ENCODE data around the gene DNTT.

The DNTT gene

DNA sequence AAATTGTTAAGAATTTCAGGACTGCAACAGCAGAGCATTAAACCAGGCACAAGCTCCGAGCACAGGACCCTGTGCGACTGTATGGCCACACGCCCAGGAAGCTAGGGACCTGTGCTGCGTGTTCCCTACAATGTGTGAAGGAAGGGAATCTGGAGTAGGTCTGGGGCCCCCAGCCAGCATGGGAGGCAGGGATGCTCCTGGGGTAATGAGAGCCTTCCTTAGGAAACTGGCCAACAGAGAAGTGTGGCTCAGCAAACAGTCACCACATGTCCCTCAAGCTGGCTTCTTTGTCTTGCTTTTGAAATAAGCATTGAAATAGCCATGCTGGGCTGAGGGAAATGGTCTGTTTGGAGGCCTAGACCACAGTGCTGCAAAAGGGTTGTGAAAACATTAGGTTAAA, 41.1 kb upstream of the DNTT start:
- Histone ChIP-seq H3K9me3 (ENCODE audit: insufficient read depth, low read length) (no peaks in the 10 kb centered on the region), H3K27ac (ENCODE audit: low read length) (peak overlapping the region; percentile 28; the same call in 1 of the 2 replicates), H3K9ac (ENCODE audit: low read length) (no peak overlapping the region), H3K4me1 (ENCODE audit: low read length) (peaks cover 94% of the 10 kb centered on the region), H3K4me2 (ENCODE audit: low read length) (peak overlapping the region; percentile 49), H3K27me3 (ENCODE audit: low read depth, low read length) (no peaks in the 10 kb centered on the region), H4K20me1 (ENCODE audit: insufficient read depth, low read length) (peaks cover 99% of the 10 kb centered on the region), H3K36me3 (replicated peaks; ENCODE audit: low read depth, low read length) (peaks cover 74% of the 10 kb centered on the region), H3K79me2 (ENCODE audit: low read length) (peaks cover 100% of the 10 kb centered on the region), H3K4me3 (ENCODE audit: low read length) (peak overlapping the region; percentile 35; the same call in 1 of the 2 replicates), H2AFZ (ENCODE audit: low read depth, low read length) (no peak overlapping the region)
- TF ChIP-seq, protein P1, sequence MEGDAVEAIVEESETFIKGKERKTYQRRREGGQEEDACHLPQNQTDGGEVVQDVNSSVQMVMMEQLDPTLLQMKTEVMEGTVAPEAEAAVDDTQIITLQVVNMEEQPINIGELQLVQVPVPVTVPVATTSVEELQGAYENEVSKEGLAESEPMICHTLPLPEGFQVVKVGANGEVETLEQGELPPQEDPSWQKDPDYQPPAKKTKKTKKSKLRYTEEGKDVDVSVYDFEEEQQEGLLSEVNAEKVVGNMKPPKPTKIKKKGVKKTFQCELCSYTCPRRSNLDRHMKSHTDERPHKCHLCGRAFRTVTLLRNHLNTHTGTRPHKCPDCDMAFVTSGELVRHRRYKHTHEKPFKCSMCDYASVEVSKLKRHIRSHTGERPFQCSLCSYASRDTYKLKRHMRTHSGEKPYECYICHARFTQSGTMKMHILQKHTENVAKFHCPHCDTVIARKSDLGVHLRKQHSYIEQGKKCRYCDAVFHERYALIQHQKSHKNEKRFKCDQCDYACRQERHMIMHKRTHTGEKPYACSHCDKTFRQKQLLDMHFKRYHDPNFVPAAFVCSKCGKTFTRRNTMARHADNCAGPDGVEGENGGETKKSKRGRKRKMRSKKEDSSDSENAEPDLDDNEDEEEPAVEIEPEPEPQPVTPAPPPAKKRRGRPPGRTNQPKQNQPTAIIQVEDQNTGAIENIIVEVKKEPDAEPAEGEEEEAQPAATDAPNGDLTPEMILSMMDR (IDR thresholded peaks at IDR 0.05; ENCODE audit: low read depth, low read length), result no peak
- no peak for TF ChIP-seq EZH2phosphoT487 (IDR thresholded peaks at IDR 0.05; ENCODE audit: low read depth)

DNA sequence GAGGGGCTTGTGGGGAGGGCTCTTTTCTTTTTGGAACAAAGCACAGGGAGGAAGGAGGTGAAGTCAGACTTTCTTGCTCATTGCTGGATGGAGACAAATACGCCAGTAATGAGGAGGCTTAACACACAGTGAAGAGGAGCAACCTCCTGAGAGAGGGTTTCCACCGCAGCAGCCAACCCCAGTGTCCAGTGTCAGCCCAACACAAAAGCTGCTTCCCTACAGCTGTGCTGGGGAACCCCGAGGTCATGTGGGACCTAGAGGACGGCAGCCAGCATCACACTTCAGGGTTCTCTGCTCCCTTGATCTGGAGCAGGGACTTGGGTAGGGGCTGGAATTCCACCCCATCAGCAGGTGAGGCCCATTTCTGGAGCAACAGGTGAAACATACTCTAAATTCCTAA, 40.6 kb upstream of the DNTT start:
- H2AFZ ChIP-seq (ENCODE audit: low read depth, low read length), result no peak overlapping the region
- H3K27me3 ChIP-seq (ENCODE audit: low read depth, low read length), result no peaks in the 10 kb centered on the region
- H3K79me2 ChIP-seq (ENCODE audit: low read length), result peaks cover 100% of the 10 kb centered on the region
- peaks cover 99% of the 10 kb centered on the region for H4K20me1 ChIP-seq (ENCODE audit: insufficient read depth, low read length)
- TF ChIP-seq, protein P1 (IDR thresholded peaks at IDR 0.05; ENCODE audit: low read depth, low read length), result no peak
- no peak for TF ChIP-seq EZH2phosphoT487 (IDR thresholded peaks at IDR 0.05; ENCODE audit: low read depth)
- H3K4me1 ChIP-seq (ENCODE audit: low read length), result peaks cover 89% of the 10 kb centered on the region
- H3K9ac ChIP-seq (ENCODE audit: low read length), result 0 out of 2 replicates have a peak overlapping the region, but pooled peaks have one; percentile 7
- H3K4me3 ChIP-seq (ENCODE audit: low read length), result peak overlapping the region; percentile 35
- H3K4me2 ChIP-seq (ENCODE audit: low read length), result peak overlapping the region; percentile 49
- peaks cover 75% of the 10 kb centered on the region for H3K36me3 ChIP-seq (replicated peaks; ENCODE audit: low read depth, low read length)
- H3K9me3 ChIP-seq (ENCODE audit: insufficient read depth, low read length), result no peaks in the 10 kb centered on the region
- H3K27ac ChIP-seq (ENCODE audit: low read length), result peak overlapping the region; percentile 28; the same call in 1 of the 2 replicates

- Histone ChIP-seq H3K79me2 (ENCODE audit: low read length) (peaks cover 100% of the 10 kb centered on the region), H3K9me3 (ENCODE audit: insufficient read depth, low read length) (no peaks in the 10 kb centered on the region), H3K4me1 (ENCODE audit: low read length) (peaks cover 76% of the 10 kb centered on the region), H3K9ac (ENCODE audit: low read length) (no peak overlapping the region), H4K20me1 (ENCODE audit: insufficient read depth, low read length) (peaks cover 99% of the 10 kb centered on the region), H3K4me2 (ENCODE audit: low read length) (peak overlapping the region; percentile 98), H3K4me3 (ENCODE audit: low read length) (no peak overlapping the region), H3K27ac (ENCODE audit: low read length) (no peak overlapping the region), H2AFZ (ENCODE audit: low read depth, low read length) (no peak overlapping the region), H3K36me3 (replicated peaks; ENCODE audit: low read depth, low read length) (peaks cover 77% of the 10 kb centered on the region), H3K27me3 (ENCODE audit: low read depth, low read length) (no peaks in the 10 kb centered on the region)
- no peak for TF ChIP-seq EZH2phosphoT487 (IDR thresholded peaks at IDR 0.05; ENCODE audit: low read depth)
- TF ChIP-seq, protein P1 (IDR thresholded peaks at IDR 0.05; ENCODE audit: low read depth, low read length), result no peak
Measured at GRCh38 chr10:96264938-96265337, 39.3 kb upstream of the DNTT start.

- Histone ChIP-seq H3K4me1 (ENCODE audit: low read length) (peaks cover 63% of the 10 kb centered on the region), H3K27ac (ENCODE audit: low read length) (peak overlapping the region; percentile 100; the same call in 1 of the 2 replicates), H3K79me2 (ENCODE audit: low read length) (peaks cover 100% of the 10 kb centered on the region), H3K4me2 (ENCODE audit: low read length) (peak overlapping the region; percentile 98), H3K9ac (ENCODE audit: low read length) (no peak overlapping the region), H3K27me3 (ENCODE audit: low read depth, low read length) (no peaks in the 10 kb centered on the region), H3K9me3 (ENCODE audit: insufficient read depth, low read length) (no peaks in the 10 kb centered on the region), H4K20me1 (ENCODE audit: insufficient read depth, low read length) (peaks cover 88% of the 10 kb centered on the region), H3K36me3 (replicated peaks; ENCODE audit: low read depth, low read length) (peaks cover 82% of the 10 kb centered on the region), H2AFZ (ENCODE audit: low read depth, low read length) (no peak overlapping the region), H3K4me3 (ENCODE audit: low read length) (peak overlapping the region; percentile 98)
- TF ChIP-seq EZH2phosphoT487 (IDR thresholded peaks at IDR 0.05; ENCODE audit: low read depth), result no peak
- TF ChIP-seq, protein P1 (IDR thresholded peaks at IDR 0.05; ENCODE audit: low read depth, low read length), result no peak
Measured at GRCh38 chr10:96266118-96266770, 38.0 kb upstream of the DNTT start.
